Measurements from ENCODE around the gene ZNF629. TPM values are rescaled to one million over a fixed set of nuclear protein-coding genes. Genes with fewer than 3 reads are reported as not detected.

ZNF629 gene
- total RNA-seq, 4 donors from 2014 or later: 8.7 to 15.0 (median 11.5) TPM

DNA sequence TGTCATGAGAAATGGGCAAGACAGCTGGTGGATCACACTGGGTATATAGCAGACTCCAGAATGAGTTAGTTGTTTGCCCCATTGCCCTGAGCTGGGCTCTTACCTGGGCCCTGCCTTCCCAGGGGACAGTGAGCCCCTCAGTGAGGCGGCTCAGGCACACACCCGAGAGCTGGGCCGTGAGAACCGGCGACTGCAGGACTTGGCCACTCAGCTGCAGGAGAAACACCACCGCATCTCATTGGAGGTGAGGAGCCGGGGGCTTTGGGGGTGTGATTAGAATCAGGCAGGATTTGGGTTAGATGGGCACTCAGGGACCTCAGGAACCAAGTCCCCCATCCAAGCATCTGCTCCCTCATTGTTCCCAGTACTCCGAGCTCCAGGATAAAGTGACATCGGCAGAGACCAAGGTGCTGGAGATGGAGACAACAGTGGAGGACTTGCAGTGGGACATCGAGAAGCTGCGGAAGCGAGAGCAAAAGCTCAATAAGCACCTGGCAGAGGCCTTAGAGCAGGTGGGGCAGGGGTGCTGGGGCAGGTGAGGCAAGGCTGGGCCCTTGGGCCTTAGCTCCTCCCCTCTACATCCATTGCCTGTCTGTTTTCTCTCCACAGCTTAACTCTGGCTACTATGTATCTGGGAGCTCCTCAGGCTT lies 22.1 kb downstream of the ZNF629 start:
- ATAC-seq (ENCODE audit: low FRiP score): no peak
- no peak for TF ChIP-seq CTCF (IDR thresholded peaks at IDR 0.05)
- DNase-seq (ENCODE audit: low spot score): no peak

DNA sequence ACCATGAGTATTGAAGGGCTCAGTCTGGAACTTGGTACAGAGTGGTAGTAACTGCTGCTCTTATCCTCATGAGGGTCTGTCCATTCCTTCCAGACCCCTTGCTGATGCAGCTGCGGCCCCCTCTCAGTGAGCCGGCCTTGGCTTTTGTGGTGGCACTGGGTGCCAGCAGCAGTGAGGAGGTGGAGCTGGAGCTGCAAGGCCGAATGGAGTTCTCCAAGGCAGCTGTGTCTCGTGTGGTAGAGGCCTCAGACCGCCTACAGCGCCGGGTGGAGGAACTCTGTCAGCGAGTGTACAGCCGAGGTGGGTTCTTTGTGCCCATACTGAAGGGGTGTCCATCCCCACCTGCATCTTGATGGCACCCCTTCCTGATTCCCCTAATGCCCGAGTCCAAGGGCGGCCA lies 22.9 kb downstream of the ZNF629 start:
- DNase-seq (ENCODE audit: low spot score): no peak

GRCh38 chr16:30762991-30763725 lies 23.8 kb downstream of the ZNF629 start:
- TF ChIP-seq CTCF (IDR thresholded peaks at IDR 0.05): no peak
- no peak for ATAC-seq (ENCODE audit: low FRiP score)
- no peak for DNase-seq (ENCODE audit: low spot score)

More for the DNA sequence above, 22.9 kb downstream of the ZNF629 start:
- TF ChIP-seq CTCF (IDR thresholded peaks at IDR 0.05): no peak
- ATAC-seq (ENCODE audit: low FRiP score): no peak

DNA sequence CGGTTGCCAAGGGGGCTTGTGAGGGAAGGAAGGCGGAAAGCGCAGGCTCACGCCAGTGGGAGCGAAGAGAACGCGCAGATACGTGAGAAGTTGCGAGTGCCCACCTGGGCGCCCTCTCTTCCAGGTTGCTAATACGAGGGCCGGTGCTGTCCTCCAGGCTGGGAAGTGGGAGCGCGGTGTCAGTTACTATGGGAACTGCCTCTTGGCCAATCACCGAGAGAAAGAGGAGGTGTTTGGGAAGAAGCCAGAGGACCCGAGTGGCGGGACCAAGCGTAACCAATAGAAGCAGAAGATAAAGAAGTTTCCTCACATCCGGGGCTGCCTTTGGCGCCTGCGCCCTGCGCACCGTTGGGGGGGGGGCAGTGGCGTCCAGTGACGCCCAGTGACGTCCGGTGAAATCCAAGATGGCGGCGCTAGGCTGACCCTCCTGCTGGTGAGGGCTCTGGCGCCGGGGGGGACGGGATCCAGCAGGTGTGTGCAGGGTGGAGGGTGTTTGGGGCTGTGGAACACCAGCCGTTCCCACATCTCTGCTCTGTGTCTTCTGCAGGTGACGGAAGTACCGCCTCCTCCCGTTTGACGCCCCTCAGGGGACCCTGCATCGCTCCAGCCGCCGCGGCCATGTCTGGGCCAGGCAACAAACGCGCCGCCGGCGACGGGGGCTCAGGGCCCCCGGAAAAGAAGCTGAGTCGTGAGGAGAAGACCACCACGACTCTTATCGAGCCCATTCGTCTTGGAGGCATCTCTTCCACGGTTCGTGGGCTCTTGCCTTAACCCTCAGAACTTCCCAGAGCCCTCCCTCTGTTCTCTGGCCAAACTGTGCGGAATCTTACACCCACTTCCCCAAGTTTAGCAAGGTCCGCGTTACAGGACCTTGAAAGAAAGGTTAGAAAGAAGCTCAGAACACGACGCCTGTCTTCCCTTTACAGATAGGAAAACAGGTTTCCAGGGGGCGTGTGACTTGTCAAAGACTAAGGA lies 24.8 kb downstream of the ZNF629 start, which contains the start of the genes CFAP119 and RNF40:
CFAP119 (minus strand) TSS at position 135 of the 975 bp plus-strand sequence. CDS start 314 bp downstream, outside the sequence.
RNF40 (plus strand) TSS at position 395 of the 975 bp plus-strand sequence; CDS start at position 619, 224 bp downstream.
- ATAC-seq (ENCODE audit: low FRiP score) (peak; percentile 95), DNase-seq (ENCODE audit: low spot score) (peak; percentile 82)
- no peak for TF ChIP-seq CTCF (IDR thresholded peaks at IDR 0.05)

- TF ChIP-seq CTCF (IDR thresholded peaks at IDR 0.05): no peak
- no peak for DNase-seq (ENCODE audit: low spot score)
- peak; percentile 43 for ATAC-seq (ENCODE audit: low FRiP score)
Observed at GRCh38 chr16:30761427-30761927, 25.5 kb downstream of the ZNF629 start.

- ATAC-seq (ENCODE audit: low FRiP score) (peak; percentile 2), DNase-seq (ENCODE audit: low spot score) (no peak)
- no peak for TF ChIP-seq CTCF (IDR thresholded peaks at IDR 0.05)
Observed at GRCh38 chr16:30760577-30761426, 26.2 kb downstream of the ZNF629 start.

All from omental fat pad (tissue), 4 donors.